Ovary (tissue), 9 donors: Measurements from ENCODE around the gene SRP19. TPM values are rescaled to one million over a fixed set of nuclear protein-coding genes. Genes with fewer than 3 reads are reported as not detected.

Source experiments
- DNase-seq, 5 donors: peaks; one replicate each; pipeline ENCODE4 v3.0.0-alpha.2; 2019 to 2020
- H3K27ac ChIP-seq, 2 donors: fragments of 200-600 bp; one replicate each; pipeline versions ENCODE4 v1.5.1 to v1.8.0; 2019 to 2022
- H3K27me3 ChIP-seq: fragments of 200-600 bp; one replicate; pipeline ENCODE4 v1.8.0; 2022
- H3K36me3 ChIP-seq: fragments of 200-600 bp; sonication (generic); one replicate; pipeline ENCODE4 v1.5.1; 2019
- H3K4me1 ChIP-seq: one replicate; pipeline ENCODE4 v1.8.1; 2013; ENCODE audit warnings: mild to moderate bottlenecking, moderate library complexity; ENCODE audit not compliant: insufficient read depth
- H3K4me3 ChIP-seq: fragments of 200-600 bp; sonication (generic); one replicate; pipeline ENCODE4 v1.5.1; 2017
- H3K9me3 ChIP-seq, 2 donors: fragments of 200-600 bp in 1 of 2; sonication (generic) in 1 of 2; one replicate each; pipeline versions ENCODE4 v1.5.1 to v1.8.1; 2013 to 2019; ENCODE audit warnings: mild to moderate bottlenecking in 1 of 2, moderate library complexity in 1 of 2
- EP300 ChIP-seq: sonication (generic); formaldehyde crosslinking; IDR thresholded peaks from one replicate; pipeline ENCODE4 v1.6.1; 2017; ENCODE audit warnings: antibody characterized with exemption
- POLR2A ChIP-seq: fragments of 450-650 bp; IDR thresholded peaks from one replicate; pipeline ENCODE4 v1.6.1; 2017; ENCODE audit warnings: antibody characterized with exemption, mild to moderate bottlenecking, moderate library complexity
- WGBS, 3 donors: extraction: QIAGEN DNeasy Blood & Tissue Kit in 1 of 3; methylation state at CpG; one replicate each; pipeline versions ENCODE4 v1.1.5 to v1.1.7; 2013 to 2017; 5-methylcytosine and 5-hydroxymethylcytosine counted together
- intact Hi-C, 4 donors: fragments of 100-400 bp; cut with DNase I; formaldehyde crosslinking; loops; one replicate each; pipeline versions ENCODE4 v1.11.0 to v1.15.1; 2022 to 2023
- polyA plus RNA-seq, 2 donors: library from polyadenylated mRNA; stranded (reverse); fragments of 200-250 nt in 1 of 2; fragments of 350-450 nt in 1 of 2; fragmentation: Illumina TruSeq in 1 of 2; extraction: RNeasy Lipid Tissue Mini Kit (QIAGEN cat#74804) in 1 of 2; gene quantifications; one replicate each; pipeline ENCODE4 v1.2.3, GENCODE V29; 2013 to 2014
- total RNA-seq, 7 donors: library from RNA; depleted of rRNA in 2 of 7; stranded (reverse); fragments of >200 nt in 2 of 7; fragmentation: NEBNext Ultra II Directional in 3 of 7; extraction: Animal tissue kit (Norgen Biotek cat#: 25700) in 3 of 7; gene quantifications; one replicate each; pipeline versions ENCODE4 v1.1.0 to v1.2.4, GENCODE V29; 2016 to 2023
- TF ChIP-seq, protein P1 (sequence below), 3 donors: fragments of 450-650 bp in 2 of 3; fragments of 200-600 bp in 1 of 3; IDR thresholded peaks; one replicate each; pipeline versions ENCODE4 v1.5.1 to v1.8.0; 2016 to 2022; ENCODE audit warnings: antibody characterized with exemption in 3 of 3, mild to moderate bottlenecking in 1 of 3
- donor health status: DM: no; HTN: no; CAD: no; lungs with moderate emphysema.
- donor health status: DM: no; HTN: no; CAD: no.
- donor health status: Bipolar disorder and iron deficiency.
- donor health status: DM: yes; HTN: yes; CAD: no.
- donor health status: DM: no; HTN: no; CAD: no.
- donor health status: DM: yes; HTN: yes; CAD: no.

Gene SRP19
- total and polyA plus RNA-seq, 9 donors: 25.2 to 65.9 (median 27.3) TPM

DNA sequence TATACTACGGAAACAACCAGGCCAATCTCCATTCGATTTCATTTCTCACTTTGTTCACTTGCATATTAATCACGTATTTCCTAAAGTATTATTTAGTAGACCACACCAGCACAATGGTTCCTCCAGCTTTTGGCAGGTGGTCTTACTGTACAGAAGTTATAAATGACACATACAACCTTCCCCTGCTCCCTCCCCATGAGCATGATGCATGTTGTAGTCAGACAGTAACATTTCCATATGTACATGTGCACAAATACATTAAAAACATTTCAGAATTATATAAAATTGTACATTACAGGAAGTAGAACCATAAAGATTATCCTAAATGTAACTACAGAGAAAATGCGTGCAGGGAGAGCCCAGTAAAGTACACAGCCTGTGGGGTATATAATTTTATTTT is 17.0 kb downstream of the SRP19 start:
- Histone ChIP-seq H3K36me3 (no peaks in the 10 kb centered on the region), H3K9me3 (no peaks in the 10 kb centered on the region), H3K4me1 (no peaks in the 10 kb centered on the region), H3K27ac (no peak overlapping the region), H3K27me3 (no peaks in the 10 kb centered on the region), H3K4me3 (no peak overlapping the region)
- DNase-seq: no peak
- 65 to 91% (median 79%) methylated on average over 4 of the region's 4 CpGs for WGBS, 3 donors
- intact Hi-C loops: no loop called here
- TF ChIP-seq, protein P1, sequence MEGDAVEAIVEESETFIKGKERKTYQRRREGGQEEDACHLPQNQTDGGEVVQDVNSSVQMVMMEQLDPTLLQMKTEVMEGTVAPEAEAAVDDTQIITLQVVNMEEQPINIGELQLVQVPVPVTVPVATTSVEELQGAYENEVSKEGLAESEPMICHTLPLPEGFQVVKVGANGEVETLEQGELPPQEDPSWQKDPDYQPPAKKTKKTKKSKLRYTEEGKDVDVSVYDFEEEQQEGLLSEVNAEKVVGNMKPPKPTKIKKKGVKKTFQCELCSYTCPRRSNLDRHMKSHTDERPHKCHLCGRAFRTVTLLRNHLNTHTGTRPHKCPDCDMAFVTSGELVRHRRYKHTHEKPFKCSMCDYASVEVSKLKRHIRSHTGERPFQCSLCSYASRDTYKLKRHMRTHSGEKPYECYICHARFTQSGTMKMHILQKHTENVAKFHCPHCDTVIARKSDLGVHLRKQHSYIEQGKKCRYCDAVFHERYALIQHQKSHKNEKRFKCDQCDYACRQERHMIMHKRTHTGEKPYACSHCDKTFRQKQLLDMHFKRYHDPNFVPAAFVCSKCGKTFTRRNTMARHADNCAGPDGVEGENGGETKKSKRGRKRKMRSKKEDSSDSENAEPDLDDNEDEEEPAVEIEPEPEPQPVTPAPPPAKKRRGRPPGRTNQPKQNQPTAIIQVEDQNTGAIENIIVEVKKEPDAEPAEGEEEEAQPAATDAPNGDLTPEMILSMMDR (IDR thresholded peaks at IDR 0.05): no peak
- TF ChIP-seq EP300 (no peak), POLR2A (no peak)

DNA sequence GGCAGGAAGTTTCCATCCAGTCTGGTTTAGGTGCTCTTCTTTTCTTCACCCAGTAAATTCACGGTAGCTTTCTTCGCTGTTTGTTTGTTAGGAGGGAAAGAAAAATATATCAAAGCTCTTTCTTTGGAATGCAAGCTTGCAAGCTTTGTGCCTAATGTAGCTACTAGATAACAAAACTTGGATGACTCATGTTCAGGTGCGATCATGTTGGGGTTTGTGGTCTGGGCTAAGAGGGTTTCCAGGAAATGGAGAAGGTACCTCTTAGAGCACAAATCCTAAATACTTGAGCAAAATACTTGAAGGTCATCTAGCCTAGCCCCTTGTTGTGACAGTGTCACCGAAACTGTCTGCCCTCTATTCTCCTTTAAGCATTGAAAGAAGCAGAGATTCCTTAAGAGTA is 17.7 kb downstream of the SRP19 start:
- no peak overlapping the region for H3K27ac ChIP-seq
- TF ChIP-seq POLR2A: no peak
- TF ChIP-seq, protein P1 (IDR thresholded peaks at IDR 0.05): no peak
- TF ChIP-seq EP300: no peak
- intact Hi-C loops: no loop called here
- no peaks in the 10 kb centered on the region for H3K36me3 ChIP-seq
- H3K4me3 ChIP-seq: no peak overlapping the region
- H3K4me1 ChIP-seq: no peaks in the 10 kb centered on the region
- H3K9me3 ChIP-seq: no peaks in the 10 kb centered on the region
- 53 to 61% (median 57%) methylated on average over 4 of the region's 4 CpGs for WGBS, 3 donors
- H3K27me3 ChIP-seq: no peaks in the 10 kb centered on the region
- DNase-seq: no peak

DNA sequence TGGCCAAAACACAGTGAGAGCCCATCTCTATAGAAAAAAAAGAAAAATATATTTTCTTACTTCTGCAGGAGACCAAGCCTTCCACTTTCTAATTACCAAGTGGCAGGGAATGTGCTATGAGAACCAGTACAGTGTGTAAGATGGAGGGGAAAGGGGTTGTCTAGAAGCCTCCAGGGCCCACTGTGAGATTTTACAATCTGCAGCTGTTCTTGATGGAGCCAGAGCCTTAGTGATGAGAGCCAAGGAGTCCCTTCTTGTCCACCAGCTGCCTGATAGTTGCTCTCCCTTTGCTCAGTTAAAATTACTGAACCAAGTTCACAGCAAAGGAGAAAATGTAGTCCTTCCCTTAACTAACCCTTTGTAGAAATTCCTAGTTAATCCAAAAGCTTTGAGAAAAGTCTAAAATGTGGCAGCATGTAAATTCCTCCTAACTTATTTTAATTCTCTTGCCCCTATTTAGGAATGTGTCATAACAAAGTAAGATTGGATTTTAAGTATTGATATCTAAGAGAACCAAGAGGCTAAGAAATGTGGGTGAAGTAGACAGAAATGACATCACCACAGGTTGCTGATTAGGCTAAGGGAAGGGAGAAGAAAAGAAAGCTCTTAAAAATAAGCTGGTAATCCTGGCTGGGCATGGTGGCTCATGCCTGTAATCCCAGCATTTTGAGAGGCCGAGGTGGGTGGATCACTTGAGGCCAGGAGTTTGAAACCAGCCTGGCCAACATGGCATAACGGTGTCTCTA is 19.3 kb downstream of the SRP19 start:
- Histone ChIP-seq H3K36me3 (no peaks in the 10 kb centered on the region), H3K27me3 (no peaks in the 10 kb centered on the region), H3K9me3 (no peaks in the 10 kb centered on the region), H3K4me1 (no peaks in the 10 kb centered on the region), H3K4me3 (no peak overlapping the region), H3K27ac (no peak overlapping the region)
- WGBS, 3 donors: 95 to 98% (median 96%) methylated on average over 2 of the region's 2 CpGs
- TF ChIP-seq, protein P1 (IDR thresholded peaks at IDR 0.05): no peak
- TF ChIP-seq EP300: no peak
- no peak for TF ChIP-seq POLR2A
- intact Hi-C loops: no loop called here
- no peak for DNase-seq

DNA sequence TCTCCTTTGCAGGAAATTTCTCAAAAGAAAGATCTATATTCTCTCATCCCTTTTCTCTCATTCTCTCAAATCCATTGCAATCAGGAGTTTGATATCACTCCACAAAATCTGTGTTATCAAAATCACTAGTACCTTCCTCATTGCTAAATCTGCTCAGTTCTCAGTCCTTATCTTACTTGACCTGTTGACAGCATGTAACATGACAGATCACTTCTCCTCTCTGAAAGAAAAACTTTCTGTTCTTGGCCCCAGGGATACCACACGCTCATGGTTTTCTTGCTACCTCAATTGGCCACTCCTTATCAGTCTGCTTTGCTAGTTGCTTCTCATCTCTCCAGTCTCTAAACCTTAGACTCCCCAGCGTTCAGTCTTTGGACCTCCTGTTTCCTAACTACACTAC is 22.1 kb downstream of the SRP19 start:
- Histone ChIP-seq H3K9me3 (no peaks in the 10 kb centered on the region), H3K27ac (no peak overlapping the region), H3K4me3 (no peak overlapping the region), H3K27me3 (no peaks in the 10 kb centered on the region), H3K4me1 (no peaks in the 10 kb centered on the region), H3K36me3 (no peaks in the 10 kb centered on the region)
- TF ChIP-seq EP300 (no peak), POLR2A (no peak)
- TF ChIP-seq, protein P1 (IDR thresholded peaks at IDR 0.05): no peak
- 91 to 94% (median 93%) methylated on average over 2 of the region's 2 CpGs for whole genome bisulfite sequencing, 3 donors
- intact Hi-C loops: no loop called here
- DNase-seq: no peak
